GM19463 (cell line): ENCODE measurements around the gene PLEKHM3.

Experiments used
- ATAC-seq: cut with Tn5 transposase; IDR thresholded peaks from one replicate; pipeline ENCODE4 v1.9.1; 2021; ENCODE audit warnings: mild to moderate bottlenecking, moderate library complexity; ENCODE audit not compliant: unreplicated experiment

Gene PLEKHM3

DNA sequence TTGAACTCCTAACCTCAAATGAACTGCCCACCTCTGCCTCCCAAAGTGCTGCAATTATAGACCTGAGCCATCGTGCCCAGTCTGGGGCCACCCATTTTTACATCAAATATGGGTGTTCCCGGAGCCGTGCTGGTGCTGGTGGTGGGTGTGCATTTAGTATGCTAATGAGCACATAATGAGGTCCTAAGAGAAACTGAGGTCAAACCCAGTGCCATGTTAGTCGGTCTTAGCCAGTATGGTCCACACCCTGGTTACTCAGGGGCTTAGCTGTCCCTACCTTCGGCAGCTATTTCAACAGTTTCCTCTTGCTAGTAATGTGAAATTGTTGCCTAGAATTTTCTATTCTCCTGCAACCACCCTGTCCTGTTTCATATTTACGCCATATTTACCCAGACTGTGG is 217.2 kb downstream of the PLEKHM3 start:
- ATAC-seq = no peak

DNA sequence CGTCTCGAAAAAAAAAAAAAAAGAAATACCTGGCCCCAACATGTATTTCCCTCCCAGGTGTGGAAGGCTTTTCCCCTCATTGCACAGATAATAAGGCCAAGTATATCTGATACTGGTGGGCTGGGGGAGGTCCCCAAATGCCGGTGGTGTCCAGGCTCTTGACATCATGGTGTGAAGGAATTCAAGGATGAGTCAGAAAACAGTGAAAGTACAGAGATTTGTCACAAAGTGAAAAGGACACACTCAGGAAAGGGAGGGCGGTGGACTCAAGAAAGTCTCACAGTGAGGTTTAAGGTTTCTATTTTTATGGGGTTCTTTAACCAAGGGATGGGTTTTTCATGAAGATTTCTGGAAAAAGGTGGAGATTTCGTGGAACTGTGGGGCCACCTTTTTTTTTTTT is 217.8 kb downstream of the PLEKHM3 start:
- peak; percentile 73 for ATAC-seq

DNA sequence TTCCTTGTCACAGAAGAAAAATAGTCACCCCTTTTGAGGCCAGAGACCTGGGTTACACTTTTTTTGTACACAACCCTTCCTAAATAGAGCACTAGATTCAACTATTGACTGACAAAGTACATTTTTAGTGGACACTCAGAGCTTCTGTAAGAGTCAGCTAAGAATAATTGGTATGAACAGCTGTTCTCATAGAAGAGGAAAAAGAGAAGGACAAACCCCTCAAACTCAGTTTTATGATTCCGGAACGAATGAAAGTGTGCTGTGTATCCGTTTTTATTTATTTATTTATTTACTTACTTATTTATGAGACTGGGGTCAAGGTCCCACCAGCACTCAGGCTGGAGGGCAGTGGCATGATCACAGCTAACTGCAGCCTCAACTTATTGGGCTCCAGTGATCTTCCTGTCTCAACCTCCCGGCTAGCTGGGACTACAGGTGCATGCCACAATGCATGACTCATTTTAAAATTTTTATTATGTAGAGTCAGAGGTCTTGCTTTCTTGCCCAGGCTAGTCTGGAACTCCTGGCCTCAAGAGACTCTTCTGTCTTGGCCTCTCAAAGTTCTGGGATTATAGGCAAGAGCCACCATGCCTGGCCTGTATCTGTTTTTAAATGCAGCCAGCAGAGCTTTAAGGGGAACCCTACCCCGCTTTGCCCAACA is 219.6 kb downstream of the PLEKHM3 start:
- peak; percentile 35 for ATAC-seq

DNA sequence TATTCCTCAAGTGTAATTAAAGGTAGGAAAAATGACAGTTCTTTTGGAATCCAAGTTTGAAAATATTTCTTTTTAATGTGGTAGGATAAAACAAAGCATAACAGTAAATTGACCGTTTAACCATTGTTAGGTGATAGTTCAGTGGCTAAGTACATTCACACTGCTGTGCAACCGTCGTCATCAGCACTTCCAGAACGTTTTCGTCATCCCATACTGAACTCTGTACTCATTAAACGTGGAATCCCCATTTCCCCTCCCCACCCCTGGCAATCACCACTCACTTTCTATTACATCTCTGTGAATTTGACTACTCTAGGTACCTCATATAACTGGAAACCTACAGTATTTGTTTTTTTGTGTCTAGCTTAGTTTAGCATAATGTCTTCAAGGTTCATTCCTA is 222.7 kb downstream of the PLEKHM3 start:
- no peak for ATAC-seq

DNA sequence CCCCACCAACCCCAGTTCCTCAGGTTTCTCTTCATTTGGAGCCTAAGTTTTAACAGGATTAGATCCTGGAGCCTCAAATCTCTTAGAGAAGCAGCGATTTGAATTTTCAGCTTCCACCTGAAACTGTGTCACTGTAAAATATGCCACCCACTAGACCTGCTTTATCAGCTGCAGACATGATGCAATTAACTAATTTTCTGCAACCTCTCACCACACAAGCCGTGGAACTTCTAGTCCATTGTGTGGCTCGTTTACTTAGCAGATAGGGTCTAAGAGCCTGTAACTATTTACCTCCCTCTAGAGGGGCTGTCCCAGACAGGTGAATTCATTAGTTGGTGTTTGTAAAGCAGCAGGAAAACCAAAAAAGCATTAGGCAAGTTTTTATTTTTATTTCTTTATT is 224.1 kb downstream of the PLEKHM3 start:
- ATAC-seq = no peak

DNA sequence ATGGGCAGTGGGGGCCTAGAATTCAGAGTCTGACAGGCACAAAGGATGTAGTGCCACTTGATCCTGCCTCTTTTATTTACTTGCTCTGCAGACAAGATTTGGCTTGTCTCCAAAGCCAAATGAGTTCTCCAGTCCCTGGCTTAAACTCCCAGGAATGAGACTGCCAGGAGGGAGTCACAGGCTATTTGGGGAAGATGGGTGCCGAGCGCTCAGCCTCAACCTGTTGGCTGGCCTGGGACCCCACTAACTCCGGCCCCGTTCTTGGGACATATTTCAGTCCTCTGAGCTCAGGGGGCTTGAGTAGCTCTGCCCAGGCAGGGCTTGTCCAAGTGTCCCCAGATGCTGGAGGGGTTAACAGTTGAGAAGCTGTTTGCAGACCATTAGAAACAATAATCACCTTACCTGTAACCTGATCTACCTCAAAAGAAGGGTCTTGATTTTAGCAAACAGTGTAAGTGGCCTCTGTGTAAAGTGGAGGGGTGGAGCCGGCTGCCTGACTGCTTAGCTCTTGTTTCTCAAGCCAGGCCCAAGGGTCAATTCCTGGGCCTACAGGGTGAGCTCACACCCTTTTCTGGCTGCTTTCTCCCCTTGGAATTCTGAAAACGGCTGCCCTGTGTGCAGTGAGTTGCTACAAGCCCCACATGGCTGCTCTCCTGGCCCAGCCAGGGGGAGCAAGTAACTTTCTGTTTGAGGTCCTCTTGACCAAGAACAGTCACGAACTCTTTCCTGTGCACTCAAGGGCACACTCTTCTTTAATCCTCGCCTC is 228.6 kb downstream of the PLEKHM3 start:
- ATAC-seq = no peak

DNA sequence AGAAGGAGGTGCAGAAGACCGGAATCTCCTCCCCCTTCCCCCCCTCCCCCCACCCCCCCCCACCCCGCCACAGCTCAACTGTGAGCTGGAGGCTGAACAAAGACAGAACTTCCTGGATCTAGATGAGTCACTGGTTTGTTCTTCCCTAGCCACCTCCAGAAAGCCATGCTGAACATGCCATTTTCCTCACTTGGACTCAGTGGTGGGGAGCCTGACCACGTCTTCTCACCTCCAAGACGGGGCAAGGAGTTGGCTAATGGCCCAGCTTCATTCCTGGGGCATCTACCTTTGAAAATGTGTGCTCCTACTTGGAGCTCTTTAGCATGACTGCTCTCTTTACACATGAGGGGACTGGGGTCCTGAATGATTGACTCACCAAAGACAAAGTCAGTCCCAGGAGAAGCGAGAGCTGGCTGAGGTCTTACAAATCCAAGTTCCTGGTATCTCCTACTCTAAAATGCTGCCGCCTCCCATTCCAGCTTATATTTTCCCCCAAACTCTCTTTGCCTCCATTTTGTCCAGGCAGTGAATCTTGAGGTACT is 233.0 kb downstream of the PLEKHM3 start:
- no peak for ATAC-seq

DNA sequence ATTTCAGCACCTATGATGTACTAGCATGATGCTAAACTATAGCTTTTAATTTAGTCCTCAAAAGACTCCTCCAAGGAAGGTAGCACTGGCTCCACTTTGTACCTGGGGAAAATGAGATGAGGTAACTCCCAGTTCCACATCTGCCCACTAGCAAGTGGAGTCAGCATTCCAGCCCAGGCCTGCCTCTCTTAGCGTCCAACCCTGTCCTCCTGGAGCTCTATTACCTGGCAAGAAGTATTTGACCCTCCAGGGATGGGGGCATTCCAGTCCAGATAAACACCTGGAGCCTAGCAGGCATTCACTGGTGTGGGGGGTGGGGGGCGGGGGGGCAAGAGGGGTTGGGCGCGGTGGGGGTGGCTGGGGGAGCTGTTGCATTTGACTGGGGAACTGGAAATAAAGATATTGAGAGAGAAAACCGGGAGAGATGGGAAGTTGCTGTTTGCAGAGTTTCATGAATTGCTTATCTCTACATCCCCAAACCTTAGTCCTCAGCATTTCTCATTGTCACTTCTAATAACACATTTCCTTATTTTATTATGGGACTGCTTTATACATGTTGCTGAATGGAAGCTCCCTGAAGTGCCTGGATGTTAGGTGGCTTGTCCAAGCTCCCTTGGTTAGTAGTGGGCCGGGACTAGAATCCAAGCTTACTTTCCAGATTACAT is 233.6 kb downstream of the PLEKHM3 start:
- no peak for ATAC-seq

DNA sequence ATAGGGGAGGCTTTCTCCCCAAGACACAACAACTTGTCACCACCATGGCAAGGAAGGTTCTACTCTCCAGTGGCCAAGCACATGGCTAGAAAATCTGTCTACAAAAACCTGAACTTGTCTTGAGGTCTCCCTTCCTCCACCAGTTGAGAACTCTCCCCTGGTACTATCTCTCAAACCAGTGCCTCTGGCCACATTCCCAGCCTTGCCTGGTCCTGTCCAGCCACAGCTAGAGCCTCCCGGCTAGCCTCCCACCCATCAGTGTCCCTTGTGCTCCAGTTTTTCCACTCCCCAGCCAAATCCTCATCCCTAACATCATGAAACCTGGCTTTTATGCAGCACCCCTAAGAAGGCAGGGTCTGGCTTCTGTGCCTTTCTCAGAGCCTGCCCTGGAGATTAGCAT is 234.4 kb downstream of the PLEKHM3 start:
- no peak for ATAC-seq

DNA sequence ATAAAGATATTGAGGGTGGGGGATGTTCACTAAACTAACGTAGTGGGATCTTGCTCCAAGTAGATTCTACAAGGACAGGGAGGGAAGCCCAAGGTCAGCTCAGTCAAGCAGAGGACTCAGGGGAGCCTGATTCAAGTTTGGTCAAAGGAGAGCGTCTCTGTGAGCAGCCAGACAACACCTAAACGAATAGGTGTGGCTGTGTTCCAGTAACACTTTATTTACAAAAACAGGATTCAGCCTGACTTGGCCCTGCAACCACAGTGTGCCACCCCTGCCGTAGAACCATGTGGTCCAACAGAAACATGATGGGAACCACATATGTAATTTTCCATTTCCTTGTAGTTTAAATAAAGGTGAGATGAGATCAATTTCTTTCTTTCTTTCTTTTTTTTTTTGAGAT is 237.5 kb downstream of the PLEKHM3 start:
- ATAC-seq = no peak

DNA sequence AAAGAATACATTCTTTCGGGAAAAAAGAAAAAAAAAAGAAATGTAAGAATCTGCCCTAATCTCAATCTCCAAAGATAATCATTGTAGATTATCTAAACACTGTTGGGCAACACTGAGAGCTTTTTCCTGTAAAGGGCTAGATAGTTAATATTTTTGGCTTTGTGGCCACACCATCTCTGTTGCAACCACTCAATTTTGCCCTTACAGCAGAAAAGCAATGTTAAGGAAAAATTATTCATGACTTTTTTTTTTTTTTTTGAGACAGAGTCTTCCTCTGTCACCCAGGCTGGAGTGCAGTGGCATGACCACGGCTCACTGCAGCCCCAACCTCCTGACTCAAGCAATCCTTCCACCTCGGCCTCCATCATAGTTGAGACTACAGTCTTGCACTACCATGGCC is 238.3 kb downstream of the PLEKHM3 start:
- ATAC-seq = no peak

DNA sequence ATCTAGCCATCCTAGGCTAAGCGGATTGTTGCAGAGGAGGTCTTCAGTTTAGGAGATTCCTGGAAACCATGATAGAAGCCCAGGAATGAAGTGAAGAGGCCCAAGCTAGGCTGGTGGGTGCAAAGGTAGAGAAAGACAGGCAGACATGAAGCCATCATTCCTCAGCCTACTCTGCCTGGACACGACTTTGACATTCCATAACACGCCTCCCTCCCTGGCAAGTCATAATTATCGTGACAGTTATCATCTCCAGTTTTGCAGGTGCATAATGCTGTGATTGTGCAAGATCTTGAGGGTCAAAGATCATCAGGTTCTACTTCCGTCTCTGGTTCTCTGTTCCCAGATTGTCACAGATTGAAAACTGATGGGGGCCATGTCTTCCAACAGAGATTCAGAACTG is 240.4 kb downstream of the PLEKHM3 start:
- no peak for ATAC-seq

DNA sequence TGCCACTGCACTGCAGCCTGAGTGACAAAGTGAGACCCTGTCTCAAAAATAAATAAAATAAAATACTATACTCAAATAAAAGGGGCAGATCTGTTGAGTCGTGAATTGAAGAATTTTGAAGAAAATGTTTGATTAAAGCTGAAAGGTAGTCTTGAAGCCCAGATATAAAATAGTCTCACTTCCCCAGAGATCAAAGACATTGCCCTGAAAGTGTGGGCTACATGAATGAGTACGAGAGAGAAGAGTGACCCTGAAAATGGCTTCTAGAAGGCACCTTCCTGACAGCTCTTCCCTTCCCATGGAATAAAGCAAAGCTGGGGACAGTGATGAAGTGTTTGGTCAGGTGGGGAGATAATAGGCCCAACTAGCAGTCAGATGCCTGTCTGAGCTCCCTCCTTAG is 241.8 kb downstream of the PLEKHM3 start:
- ATAC-seq = no peak

DNA sequence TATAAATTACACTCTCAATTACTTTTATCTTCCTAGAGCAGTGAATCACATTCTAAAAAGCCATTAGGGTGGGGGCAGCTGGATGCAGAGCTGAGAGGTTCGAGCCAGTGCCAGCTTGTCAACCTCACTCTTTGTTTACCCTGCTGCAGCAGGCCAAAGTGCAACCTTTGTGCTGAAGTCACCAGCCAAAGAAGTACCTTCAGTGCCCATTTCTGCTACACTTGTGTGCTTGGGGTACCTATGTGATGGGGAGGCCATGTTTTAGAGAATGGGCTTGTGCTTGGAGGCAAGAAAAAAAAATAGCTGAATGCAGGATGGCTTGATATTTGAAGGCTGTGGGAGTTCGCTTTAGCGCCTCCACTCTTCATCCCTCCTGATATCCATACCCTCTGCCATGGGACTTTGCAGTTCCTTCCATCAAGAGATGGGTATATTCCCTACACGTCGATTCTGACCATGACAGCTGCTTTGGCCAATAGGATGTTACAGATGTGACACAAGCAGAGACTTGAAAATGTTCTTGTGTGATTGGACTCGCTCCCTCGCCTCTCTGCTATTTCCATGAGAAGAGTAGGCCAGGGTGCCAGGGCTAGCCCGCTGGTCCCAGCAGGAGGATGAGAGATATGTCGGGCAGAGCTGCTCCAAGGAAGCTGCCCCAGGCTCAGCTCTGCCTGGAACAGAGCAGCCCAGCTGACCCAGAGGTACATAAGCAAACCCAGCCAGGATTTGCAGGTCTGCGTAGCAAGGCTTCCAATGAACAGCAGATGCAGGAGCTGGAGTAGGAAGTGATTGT is 242.9 kb downstream of the PLEKHM3 start:
- ATAC-seq = no peak

DNA sequence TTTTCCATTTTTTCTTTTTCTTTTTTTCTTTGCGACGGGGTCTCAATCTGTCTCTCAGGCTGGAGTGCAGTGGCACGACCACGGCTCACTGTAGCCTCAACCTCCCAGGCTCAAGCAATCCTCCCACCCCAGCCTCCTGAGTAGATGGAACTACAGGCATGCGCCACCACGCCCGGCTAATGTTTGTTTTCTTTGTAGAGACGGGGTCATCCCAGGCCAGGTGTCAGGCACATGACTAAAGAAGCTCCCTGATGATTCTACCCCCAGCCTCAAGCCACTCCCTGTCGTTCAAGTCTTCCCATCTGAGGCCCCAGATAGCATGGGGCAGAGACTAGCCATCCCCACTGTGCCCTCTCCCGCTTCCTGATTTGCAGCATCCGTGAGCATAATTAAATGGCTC is 245.8 kb downstream of the PLEKHM3 start:
- ATAC-seq = no peak

DNA sequence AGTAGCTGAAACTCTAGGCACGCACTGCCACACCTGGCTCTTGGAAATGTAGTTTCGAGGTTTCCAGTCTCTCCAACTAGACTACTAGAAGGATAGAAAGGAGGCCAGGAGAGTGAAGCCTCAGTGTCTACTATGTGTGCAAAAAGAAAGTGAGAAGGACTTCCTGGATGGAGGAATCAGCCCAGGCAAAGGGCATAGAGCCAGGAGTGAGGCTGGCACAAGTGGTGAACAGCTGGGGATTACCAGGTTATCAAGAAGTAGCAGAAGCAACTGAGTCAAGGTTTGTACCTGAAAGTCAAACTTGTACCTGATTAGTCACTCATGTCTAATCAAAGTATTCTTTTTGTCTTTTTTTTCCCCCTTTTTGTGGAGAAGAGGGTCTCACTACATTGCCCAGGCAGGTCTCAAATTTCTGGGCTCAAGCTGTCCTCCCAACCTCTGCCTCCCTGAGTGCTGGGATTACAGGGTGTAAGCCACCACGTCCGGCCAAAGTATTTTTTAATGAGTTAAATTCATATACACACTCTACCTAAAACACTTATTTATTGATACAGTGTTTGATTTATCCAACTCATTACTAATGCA is 246.9 kb downstream of the PLEKHM3 start:
- ATAC-seq = no peak

DNA sequence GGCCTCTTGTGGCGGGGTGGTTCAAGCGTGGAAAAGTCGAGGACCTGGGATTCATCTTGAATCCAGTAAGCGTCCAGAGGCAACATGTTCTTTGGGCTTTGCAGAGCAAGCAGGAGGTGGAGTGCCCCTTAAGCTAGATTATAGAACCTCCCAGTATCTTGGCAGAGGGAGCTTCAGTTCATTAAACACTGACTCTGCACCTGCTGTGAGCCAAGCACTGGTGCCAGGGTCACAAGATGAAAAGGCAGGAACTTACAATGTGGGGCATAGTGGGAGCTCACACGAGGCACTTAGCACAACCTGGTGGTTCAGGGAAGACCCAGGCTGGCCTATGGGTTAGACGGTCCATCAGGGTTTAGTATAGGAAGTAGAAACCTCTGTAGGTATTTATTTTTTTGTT is 248.2 kb downstream of the PLEKHM3 start:
- no peak for ATAC-seq

DNA sequence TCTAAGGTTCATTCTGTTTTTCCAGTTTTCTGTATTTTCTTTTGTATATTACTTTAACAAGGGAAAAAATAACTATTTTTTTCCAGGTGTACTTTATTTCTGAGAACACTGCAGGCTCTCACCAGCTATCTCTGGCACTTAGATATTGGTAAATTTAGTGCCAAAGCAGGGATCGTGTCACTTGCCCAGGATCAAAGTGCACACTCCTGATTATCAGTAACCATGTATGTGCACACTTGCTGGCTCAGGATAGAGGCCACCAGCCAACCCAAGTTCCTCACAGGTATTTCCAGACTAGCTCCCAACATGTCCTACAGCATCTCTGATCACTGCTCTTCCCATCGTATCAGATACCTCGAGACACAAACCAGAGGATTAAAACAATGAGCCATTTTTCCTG is 249.9 kb downstream of the PLEKHM3 start:
- no peak for ATAC-seq

DNA sequence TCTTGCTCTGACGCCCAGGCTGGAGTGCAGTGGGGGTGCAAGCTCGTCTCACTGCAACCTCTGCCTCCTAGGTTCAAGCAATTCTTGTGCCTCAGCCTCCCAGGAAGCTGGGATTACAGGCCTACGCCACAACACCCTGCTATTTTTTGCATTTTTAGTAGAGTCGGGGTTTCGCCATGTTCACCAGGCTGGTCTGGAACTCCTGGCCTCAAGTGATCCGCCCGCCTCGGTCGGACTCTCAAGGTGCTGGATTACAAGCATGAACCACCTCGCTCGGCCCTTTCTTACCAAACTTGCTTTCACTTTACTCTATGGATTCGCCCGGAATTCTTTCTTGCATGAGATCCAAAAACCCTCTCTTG is 252.5 kb downstream of the PLEKHM3 start:
- ATAC-seq = no peak

DNA sequence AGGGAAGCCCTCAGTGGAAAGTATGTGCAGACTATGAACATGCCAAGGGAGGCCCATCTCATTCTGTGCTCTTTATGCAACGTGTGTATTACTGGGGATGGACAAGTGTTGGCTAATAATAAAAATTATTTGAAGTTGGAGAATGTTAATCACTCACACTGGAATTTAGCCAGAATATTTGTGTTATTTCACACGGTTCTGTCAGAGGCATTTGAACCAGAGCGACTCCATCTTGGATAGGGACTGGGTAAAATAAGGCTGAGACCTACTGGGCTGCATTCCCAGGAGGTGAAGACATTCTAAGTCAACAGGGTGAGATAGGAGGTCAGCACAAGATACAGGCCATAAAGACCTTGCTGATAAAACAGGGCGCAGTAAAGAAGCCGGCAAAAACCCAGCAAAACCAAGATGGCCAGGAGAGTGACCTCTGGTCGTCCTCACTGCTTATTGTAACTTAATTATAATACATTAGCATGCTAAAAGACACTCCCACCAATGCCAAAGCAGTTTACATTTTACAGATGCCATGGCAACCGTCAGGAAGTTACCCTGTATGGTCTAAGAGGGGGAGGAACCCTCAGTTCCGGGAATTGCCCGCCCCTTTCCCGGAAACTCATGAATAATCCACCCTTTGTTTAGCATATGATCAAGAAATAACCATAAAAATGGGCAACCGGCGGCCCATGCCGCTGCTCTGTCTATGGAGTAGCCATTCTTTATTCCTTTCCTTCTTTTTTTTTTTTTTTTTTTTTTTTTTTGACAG is 253.1 kb downstream of the PLEKHM3 start:
- ATAC-seq = no peak
